NK-92 treated with Interleukin-12 subunit alpha and Interleukin-12 subunit beta, amount 100 ng/mL, for 24 hours (cell line): ENCODE measurements around the gene ARID3A.
A peak's percentile ranks its signal among the peaks of the same experiment; 100 is the strongest.
"Not testable (repeated sequence)": the region's sequence is repeated elsewhere in the genome, so short reads cannot be mapped to it uniquely, and the experiment has no call there.

Experiments
- DNase-seq: peaks from one replicate; lab custom pipeline; 2025; lab: John Stamatoyannopoulos, UW

Gene ARID3A

GRCh38 chr19:925526-926322, at the start of gene ARID3A:
Gene ARID3A (plus strand): TSS chr19:926035. CDS start chr19:929529, 3,494 bp downstream.
- peak; percentile 81 for DNase-seq

GRCh38 chr19:876089-876488, 49.7 kb upstream of the ARID3A start:
- no peak for DNase-seq

- no peak for DNase-seq
Observed at GRCh38 chr19:876780-877314, 49.0 kb upstream of the ARID3A start.

- DNase-seq = not testable (repeated sequence)
Observed at GRCh38 chr19:877992-878660, 47.7 kb upstream of the ARID3A start.

GRCh38 chr19:878751-879561, 46.9 kb upstream of the ARID3A start:
- DNase-seq = not testable (repeated sequence)

GRCh38 chr19:879711-880438, 46.0 kb upstream of the ARID3A start:
- no peak for DNase-seq

- no peak for DNase-seq
Observed at GRCh38 chr19:881385-882071, 44.3 kb upstream of the ARID3A start.

- DNase-seq = no peak
Observed at GRCh38 chr19:882871-883497, 42.9 kb upstream of the ARID3A start.

GRCh38 chr19:883661-884211, 42.1 kb upstream of the ARID3A start:
- DNase-seq = no peak

- DNase-seq = no peak
Observed at GRCh38 chr19:884420-885211, 41.2 kb upstream of the ARID3A start.

GRCh38 chr19:885536-886224, 40.2 kb upstream of the ARID3A start:
- no peak for DNase-seq

GRCh38 chr19:887072-887471, 38.8 kb upstream of the ARID3A start:
- DNase-seq = no peak

GRCh38 chr19:887599-887998, 38.2 kb upstream of the ARID3A start:
- DNase-seq = no peak

- no peak for DNase-seq
Observed at GRCh38 chr19:888581-889385, 37.1 kb upstream of the ARID3A start.

GRCh38 chr19:889662-890295, 36.1 kb upstream of the ARID3A start:
- no peak for DNase-seq

- no peak for DNase-seq
Observed at GRCh38 chr19:890831-891230, 35.0 kb upstream of the ARID3A start.

GRCh38 chr19:891421-892200, 34.2 kb upstream of the ARID3A start:
- DNase-seq = not testable (repeated sequence)
